ENCODE data around the gene TNFRSF13B.

DNA sequence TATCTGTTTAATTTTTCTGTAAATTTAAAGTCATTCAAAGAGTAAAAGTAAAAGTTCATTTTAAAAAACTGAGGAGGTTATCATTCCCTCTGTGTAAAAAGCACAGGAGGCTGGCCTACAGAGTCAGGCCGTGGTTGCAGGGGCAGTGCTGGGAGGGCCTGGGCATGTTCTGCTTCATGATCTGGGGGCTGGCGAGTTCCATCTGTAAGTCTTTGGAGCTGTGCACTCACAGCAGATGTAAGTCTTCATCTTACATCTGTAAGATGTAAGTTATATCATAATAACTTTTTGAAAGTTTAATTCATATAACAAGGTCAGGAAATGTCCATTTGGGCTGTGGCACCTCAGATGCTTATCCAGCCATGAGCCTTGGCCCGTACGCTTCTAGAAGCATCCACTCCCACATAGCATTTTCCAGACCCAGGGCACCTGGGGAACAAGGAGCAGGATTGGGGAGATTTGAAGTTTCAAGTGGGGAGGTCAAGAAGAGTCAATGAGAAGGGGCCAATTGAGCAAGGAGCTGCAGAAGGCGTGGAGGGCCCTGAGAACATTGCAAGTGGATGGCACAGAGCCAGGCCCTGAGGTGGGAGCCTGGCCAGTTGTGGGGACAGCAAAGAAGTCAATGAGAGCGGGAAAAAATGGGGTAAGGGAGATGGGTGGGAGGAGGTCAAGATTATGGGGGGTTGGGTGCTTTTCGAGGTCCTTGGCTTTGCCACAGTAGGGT, 54.1 kb downstream of the TNFRSF13B start:
- no peak for TF ChIP-seq POLR2A (IDR thresholded peaks at IDR 0.05)
- TF ChIP-seq, protein P1, sequence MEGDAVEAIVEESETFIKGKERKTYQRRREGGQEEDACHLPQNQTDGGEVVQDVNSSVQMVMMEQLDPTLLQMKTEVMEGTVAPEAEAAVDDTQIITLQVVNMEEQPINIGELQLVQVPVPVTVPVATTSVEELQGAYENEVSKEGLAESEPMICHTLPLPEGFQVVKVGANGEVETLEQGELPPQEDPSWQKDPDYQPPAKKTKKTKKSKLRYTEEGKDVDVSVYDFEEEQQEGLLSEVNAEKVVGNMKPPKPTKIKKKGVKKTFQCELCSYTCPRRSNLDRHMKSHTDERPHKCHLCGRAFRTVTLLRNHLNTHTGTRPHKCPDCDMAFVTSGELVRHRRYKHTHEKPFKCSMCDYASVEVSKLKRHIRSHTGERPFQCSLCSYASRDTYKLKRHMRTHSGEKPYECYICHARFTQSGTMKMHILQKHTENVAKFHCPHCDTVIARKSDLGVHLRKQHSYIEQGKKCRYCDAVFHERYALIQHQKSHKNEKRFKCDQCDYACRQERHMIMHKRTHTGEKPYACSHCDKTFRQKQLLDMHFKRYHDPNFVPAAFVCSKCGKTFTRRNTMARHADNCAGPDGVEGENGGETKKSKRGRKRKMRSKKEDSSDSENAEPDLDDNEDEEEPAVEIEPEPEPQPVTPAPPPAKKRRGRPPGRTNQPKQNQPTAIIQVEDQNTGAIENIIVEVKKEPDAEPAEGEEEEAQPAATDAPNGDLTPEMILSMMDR (IDR thresholded peaks at IDR 0.05): no peak
